Measurements from ENCODE around the gene LRRTM1. TPM values are rescaled to one million over a fixed set of nuclear protein-coding genes. Genes with fewer than 3 reads are reported as not detected.

Gene LRRTM1
- total and polyA plus RNA-seq, 4 experiments from 2014 or later = not detected

DNA sequence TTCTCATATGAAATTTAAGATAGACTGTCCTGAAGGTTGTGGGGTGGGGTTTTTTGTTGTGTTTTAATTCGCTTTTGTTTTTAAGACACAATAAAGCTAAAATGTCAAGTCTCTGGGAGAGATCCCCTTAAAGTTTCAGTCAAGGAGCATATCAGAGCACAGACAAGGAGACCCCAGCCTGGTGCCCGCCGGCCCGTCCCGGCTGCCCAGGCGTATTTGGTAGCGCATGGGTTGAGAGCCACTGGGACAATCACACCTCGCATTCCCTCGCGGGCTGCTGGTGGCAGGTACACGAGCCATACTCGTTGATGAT, 2.6 kb downstream of the LRRTM1 start:
- Histone ChIP-seq H3K36me3 (ENCODE audit: insufficient read depth, low read length) (no peaks in the 10 kb centered on the region), H3K27ac (ENCODE audit: low read depth, low read length) (no peak overlapping the region), H3K27me3 (ENCODE audit: insufficient read depth, low read length) (no peaks in the 10 kb centered on the region), H3K4me3 (ENCODE audit: low read length in 2 of 2) (no peak overlapping the region), H3K9me3 (ENCODE audit: control insufficient read depth in 1 of 2, low read length in 2 of 2) (no peaks in the 10 kb centered on the region), H3K4me1 (ENCODE audit: insufficient read depth, low read length) (no peaks in the 10 kb centered on the region)
- Mint-ChIP-seq H3K4me3 (no peak overlapping the region), H3K36me3 (no peaks in the 10 kb centered on the region), H3K27me3 (peaks cover 11 to 18% of the 10 kb centered on the region in 2 donors), H3K4me1 (no peaks in the 10 kb centered on the region), H3K9me3 (peaks cover 0 to 21% (median 9%) of the 10 kb centered on the region in 8 donors), H3K27ac (no peak overlapping the region)
- ChIA-PET POLR2A (ENCODE audit: partially characterized antibody) (no interaction called here), CTCF (ENCODE audit: partially characterized antibody) (no interaction called here)
- intact Hi-C loops (cut with micrococcal nuclease) = no loop called here
- no peak for DNase-seq

GRCh38 chr2:80300954-80301353, 3.6 kb downstream of the LRRTM1 start:
- Mint-ChIP-seq H3K36me3 (no peaks in the 10 kb centered on the region), H3K9me3 (peaks cover 0 to 21% (median 8%) of the 10 kb centered on the region in 8 donors), H3K4me1 (no peaks in the 10 kb centered on the region), H3K27ac (no peak overlapping the region), H3K4me3 (no peak overlapping the region), H3K27me3 (peaks cover 9 to 15% of the 10 kb centered on the region in 2 donors)
- no peaks in the 10 kb centered on the region for H3K36me3 ChIP-seq (ENCODE audit: insufficient read depth, low read length)
- no peaks in the 10 kb centered on the region for H3K27me3 ChIP-seq (ENCODE audit: insufficient read depth, low read length)
- no peak overlapping the region for H3K27ac ChIP-seq (ENCODE audit: low read depth, low read length)
- H3K4me3 ChIP-seq (ENCODE audit: low read length in 2 of 2) = no peak overlapping the region
- intact Hi-C loops (cut with micrococcal nuclease) = no loop called here
- no peak for DNase-seq
- no peaks in the 10 kb centered on the region for H3K4me1 ChIP-seq (ENCODE audit: insufficient read depth, low read length)
- H3K9me3 ChIP-seq (ENCODE audit: control insufficient read depth in 1 of 2, low read length in 2 of 2) = no peaks in the 10 kb centered on the region
- ChIA-PET CTCF (ENCODE audit: partially characterized antibody) (no interaction called here), POLR2A (ENCODE audit: partially characterized antibody) (no interaction called here)

DNA sequence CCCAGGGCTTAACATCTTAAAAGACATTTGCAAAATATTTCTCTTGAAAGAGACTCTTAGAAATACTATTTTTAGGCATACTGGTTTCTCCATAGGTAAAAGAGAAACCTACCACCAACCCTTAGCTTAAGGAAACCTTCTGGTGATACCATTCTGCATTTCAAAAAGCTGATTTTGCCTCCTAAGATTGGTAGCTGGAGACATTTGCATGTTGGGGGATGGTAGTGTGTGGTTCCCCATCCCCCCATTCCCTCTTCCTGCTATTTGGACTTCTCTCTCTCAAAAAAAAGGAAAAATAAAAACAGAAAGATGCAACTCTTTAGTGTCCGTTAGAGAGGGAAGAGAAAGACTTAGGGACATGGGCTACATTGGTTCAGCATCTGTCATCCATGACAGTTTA, 4.2 kb downstream of the LRRTM1 start:
- Mint-ChIP-seq H3K9me3 (peaks cover 0 to 19% (median 9%) of the 10 kb centered on the region in 8 donors), H3K36me3 (no peaks in the 10 kb centered on the region), H3K4me3 (no peak overlapping the region), H3K4me1 (no peaks in the 10 kb centered on the region), H3K27ac (no peak overlapping the region), H3K27me3 (peaks cover 5 to 15% of the 10 kb centered on the region in 2 donors)
- no peaks in the 10 kb centered on the region for H3K9me3 ChIP-seq (ENCODE audit: control insufficient read depth in 1 of 2, low read length in 2 of 2)
- no peaks in the 10 kb centered on the region for H3K27me3 ChIP-seq (ENCODE audit: insufficient read depth, low read length)
- H3K4me3 ChIP-seq (ENCODE audit: low read length in 2 of 2) = no peak overlapping the region
- H3K4me1 ChIP-seq (ENCODE audit: insufficient read depth, low read length) = no peaks in the 10 kb centered on the region
- intact Hi-C loops (cut with micrococcal nuclease) = no loop called here
- no peak for DNase-seq
- no peak overlapping the region for H3K27ac ChIP-seq (ENCODE audit: low read depth, low read length)
- CTCF ChIA-PET (ENCODE audit: partially characterized antibody) = no interaction called here
- POLR2A ChIA-PET (ENCODE audit: partially characterized antibody) = no interaction called here
- no peaks in the 10 kb centered on the region for H3K36me3 ChIP-seq (ENCODE audit: insufficient read depth, low read length)

DNA sequence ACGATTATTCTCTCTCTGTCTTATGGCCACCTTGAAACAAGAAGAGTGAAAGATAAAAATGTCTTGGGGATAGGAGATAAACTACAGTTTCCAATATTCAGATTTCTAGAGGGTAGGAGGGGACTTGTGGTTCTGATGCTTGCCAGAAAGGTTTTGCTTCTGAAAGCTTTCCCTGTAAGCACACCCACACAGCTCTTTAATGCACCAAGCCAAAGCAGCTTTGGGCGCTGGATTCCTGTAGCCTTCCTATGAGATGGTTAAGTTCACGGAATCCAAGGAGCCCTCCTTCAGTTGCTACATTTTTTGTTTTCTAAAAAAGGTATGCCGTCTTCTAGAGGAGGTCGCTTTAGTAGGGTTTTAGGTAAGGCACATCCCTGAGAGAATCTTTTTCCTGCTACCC, 4.9 kb downstream of the LRRTM1 start:
- Histone ChIP-seq H3K4me3 (ENCODE audit: low read length in 2 of 2) (no peak overlapping the region), H3K27me3 (ENCODE audit: insufficient read depth, low read length) (no peaks in the 10 kb centered on the region), H3K4me1 (ENCODE audit: insufficient read depth, low read length) (no peaks in the 10 kb centered on the region), H3K36me3 (ENCODE audit: insufficient read depth, low read length) (no peaks in the 10 kb centered on the region), H3K9me3 (ENCODE audit: control insufficient read depth in 1 of 2, low read length in 2 of 2) (no peaks in the 10 kb centered on the region), H3K27ac (ENCODE audit: low read depth, low read length) (no peak overlapping the region)
- peaks cover 0 to 15% (median 9%) of the 10 kb centered on the region in 8 donors for H3K9me3 Mint-ChIP-seq
- H3K27me3 Mint-ChIP-seq = peaks cover 2 to 15% of the 10 kb centered on the region in 2 donors
- H3K4me1 Mint-ChIP-seq = no peaks in the 10 kb centered on the region
- intact Hi-C loops (cut with micrococcal nuclease) = no loop called here
- no peak overlapping the region for H3K4me3 Mint-ChIP-seq
- no peak overlapping the region for H3K27ac Mint-ChIP-seq
- CTCF ChIA-PET (ENCODE audit: partially characterized antibody) = no interaction called here
- DNase-seq = no peak
- POLR2A ChIA-PET (ENCODE audit: partially characterized antibody) = no interaction called here
- H3K36me3 Mint-ChIP-seq = no peaks in the 10 kb centered on the region

- H3K27me3 Mint-ChIP-seq = peaks cover 2 to 14% of the 10 kb centered on the region in 2 donors
- H3K36me3 Mint-ChIP-seq = no peaks in the 10 kb centered on the region
- POLR2A ChIA-PET (ENCODE audit: partially characterized antibody) = no interaction called here
- DNase-seq = no peak
- Histone ChIP-seq H3K27ac (ENCODE audit: low read depth, low read length) (no peak overlapping the region), H3K27me3 (ENCODE audit: insufficient read depth, low read length) (no peaks in the 10 kb centered on the region), H3K4me3 (ENCODE audit: low read length in 2 of 2) (no peak overlapping the region), H3K9me3 (ENCODE audit: control insufficient read depth in 1 of 2, low read length in 2 of 2) (no peaks in the 10 kb centered on the region), H3K4me1 (ENCODE audit: insufficient read depth, low read length) (no peaks in the 10 kb centered on the region), H3K36me3 (ENCODE audit: insufficient read depth, low read length) (no peaks in the 10 kb centered on the region)
- CTCF ChIA-PET (ENCODE audit: partially characterized antibody) = no interaction called here
- H3K9me3 Mint-ChIP-seq = peaks cover 0 to 15% (median 9%) of the 10 kb centered on the region in 8 donors
- no peak overlapping the region for H3K4me3 Mint-ChIP-seq
- H3K4me1 Mint-ChIP-seq = no peaks in the 10 kb centered on the region
- intact Hi-C loops (cut with micrococcal nuclease) = no loop called here
- no peak overlapping the region for H3K27ac Mint-ChIP-seq
These were observed 5.6 kb downstream of the LRRTM1 start for GRCh38 chr2:80298954-80299353.

- Histone ChIP-seq H3K4me1 (ENCODE audit: insufficient read depth, low read length) (no peaks in the 10 kb centered on the region), H3K9me3 (ENCODE audit: control insufficient read depth in 1 of 2, low read length in 2 of 2) (no peaks in the 10 kb centered on the region), H3K27ac (ENCODE audit: low read depth, low read length) (no peak overlapping the region), H3K36me3 (ENCODE audit: insufficient read depth, low read length) (no peaks in the 10 kb centered on the region), H3K4me3 (ENCODE audit: low read length in 2 of 2) (no peak overlapping the region), H3K27me3 (ENCODE audit: insufficient read depth, low read length) (no peaks in the 10 kb centered on the region)
- DNase-seq = no peak
- Mint-ChIP-seq H3K9me3 (peaks cover 2 to 12% (median 6%) of the 10 kb centered on the region in 8 donors), H3K4me3 (no peak overlapping the region), H3K27ac (no peak overlapping the region), H3K36me3 (no peaks in the 10 kb centered on the region), H3K27me3 (no peaks in the 10 kb centered on the region), H3K4me1 (no peaks in the 10 kb centered on the region)
- ChIA-PET CTCF (ENCODE audit: partially characterized antibody) (no interaction called here), POLR2A (ENCODE audit: partially characterized antibody) (no interaction called here)
- intact Hi-C loops (cut with micrococcal nuclease) = no loop called here
These were observed 11.5 kb downstream of the LRRTM1 start for GRCh38 chr2:80293039-80293438.

- Mint-ChIP-seq H3K27me3 (no peaks in the 10 kb centered on the region), H3K9me3 (peaks cover 2 to 12% (median 6%) of the 10 kb centered on the region in 8 donors), H3K27ac (no peak overlapping the region), H3K4me3 (no peak overlapping the region), H3K36me3 (no peaks in the 10 kb centered on the region), H3K4me1 (no peaks in the 10 kb centered on the region)
- H3K27me3 ChIP-seq (ENCODE audit: insufficient read depth, low read length) = no peaks in the 10 kb centered on the region
- POLR2A ChIA-PET (ENCODE audit: partially characterized antibody) = no interaction called here
- H3K4me1 ChIP-seq (ENCODE audit: insufficient read depth, low read length) = no peaks in the 10 kb centered on the region
- CTCF ChIA-PET (ENCODE audit: partially characterized antibody) = no interaction called here
- H3K4me3 ChIP-seq (ENCODE audit: low read length in 2 of 2) = no peak overlapping the region
- no peaks in the 10 kb centered on the region for H3K36me3 ChIP-seq (ENCODE audit: insufficient read depth, low read length)
- DNase-seq = no peak
- H3K9me3 ChIP-seq (ENCODE audit: control insufficient read depth in 1 of 2, low read length in 2 of 2) = no peaks in the 10 kb centered on the region
- no peak overlapping the region for H3K27ac ChIP-seq (ENCODE audit: low read depth, low read length)
- intact Hi-C loops (cut with micrococcal nuclease) = no loop called here
These were observed 12.1 kb downstream of the LRRTM1 start for GRCh38 chr2:80292474-80292873.

GRCh38 chr2:80291656-80292055, 12.9 kb downstream of the LRRTM1 start:
- Mint-ChIP-seq H3K9me3 (peaks cover 2 to 17% (median 4%) of the 10 kb centered on the region in 8 donors), H3K4me3 (no peak overlapping the region), H3K27me3 (no peaks in the 10 kb centered on the region), H3K27ac (no peak overlapping the region), H3K36me3 (no peaks in the 10 kb centered on the region), H3K4me1 (no peaks in the 10 kb centered on the region)
- Histone ChIP-seq H3K36me3 (ENCODE audit: insufficient read depth, low read length) (no peaks in the 10 kb centered on the region), H3K9me3 (ENCODE audit: control insufficient read depth in 1 of 2, low read length in 2 of 2) (no peaks in the 10 kb centered on the region), H3K27me3 (ENCODE audit: insufficient read depth, low read length) (no peaks in the 10 kb centered on the region), H3K4me1 (ENCODE audit: insufficient read depth, low read length) (no peaks in the 10 kb centered on the region), H3K27ac (ENCODE audit: low read depth, low read length) (no peak overlapping the region), H3K4me3 (ENCODE audit: low read length in 2 of 2) (no peak overlapping the region)
- ChIA-PET CTCF (ENCODE audit: partially characterized antibody) (no interaction called here), POLR2A (ENCODE audit: partially characterized antibody) (no interaction called here)
- no peak for DNase-seq
- intact Hi-C loops (cut with micrococcal nuclease) = no loop called here

Measured in CD4-positive, alpha-beta memory T cell (primary cell).